GM15510 (cell line): ENCODE results near the gene CADM1.

Experiments
- POLR2A ChIP-seq: IDR thresholded peaks from 3 replicates; pipeline ENCODE4 v1.6.1; 2011; ENCODE audit warnings: borderline replicate concordance; ENCODE audit not compliant: insufficient read length; ENCODE audit errors: extremely low read depth

CADM1 gene

GRCh38 chr11:115409691-115410220 lies 94.5 kb downstream of the CADM1 start:
- TF ChIP-seq POLR2A = no peak

GRCh38 chr11:115409116-115409670 lies 95.0 kb downstream of the CADM1 start:
- TF ChIP-seq POLR2A = no peak

DNA sequence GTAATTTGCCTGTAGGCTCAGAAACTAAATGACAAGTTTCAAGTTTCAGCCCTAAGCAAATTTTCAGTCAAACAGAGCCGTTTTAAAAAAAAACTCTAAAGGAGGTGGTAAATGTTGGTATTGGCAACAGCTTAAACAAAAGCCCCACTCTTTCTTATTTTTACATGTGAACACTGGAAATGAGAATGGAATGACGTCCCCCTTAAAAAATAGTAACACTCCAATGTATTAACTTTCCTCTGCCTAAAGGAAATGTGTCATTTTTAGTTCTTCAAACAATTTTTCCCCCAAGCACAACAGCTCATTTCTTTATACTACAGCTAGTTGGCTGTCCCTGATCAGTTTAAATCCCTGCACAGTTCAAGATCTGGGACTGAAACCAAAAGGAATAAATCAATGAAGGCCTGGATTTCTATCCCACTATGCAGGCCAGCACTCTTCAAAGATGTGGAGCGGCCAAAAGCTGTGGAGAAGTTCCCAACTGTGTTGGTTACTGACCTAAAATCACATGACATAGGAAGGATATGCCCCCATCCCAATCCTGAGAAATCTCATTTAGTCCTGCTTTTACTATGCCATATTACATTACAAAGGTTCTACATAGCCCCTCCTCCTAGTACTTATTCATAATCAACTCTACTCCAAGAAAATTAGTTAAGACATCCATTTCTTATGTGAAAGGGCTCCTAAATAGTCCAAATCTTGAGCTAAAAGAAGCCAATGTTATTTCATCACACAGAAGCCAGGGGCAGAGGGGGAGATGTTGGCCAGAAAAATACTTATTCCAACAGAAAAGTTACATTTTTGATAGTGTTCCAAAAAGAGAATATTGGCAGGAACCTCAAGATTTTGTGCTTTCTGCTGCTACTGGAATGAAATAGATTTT lies 95.9 kb downstream of the CADM1 start:
- no peak for TF ChIP-seq POLR2A

DNA sequence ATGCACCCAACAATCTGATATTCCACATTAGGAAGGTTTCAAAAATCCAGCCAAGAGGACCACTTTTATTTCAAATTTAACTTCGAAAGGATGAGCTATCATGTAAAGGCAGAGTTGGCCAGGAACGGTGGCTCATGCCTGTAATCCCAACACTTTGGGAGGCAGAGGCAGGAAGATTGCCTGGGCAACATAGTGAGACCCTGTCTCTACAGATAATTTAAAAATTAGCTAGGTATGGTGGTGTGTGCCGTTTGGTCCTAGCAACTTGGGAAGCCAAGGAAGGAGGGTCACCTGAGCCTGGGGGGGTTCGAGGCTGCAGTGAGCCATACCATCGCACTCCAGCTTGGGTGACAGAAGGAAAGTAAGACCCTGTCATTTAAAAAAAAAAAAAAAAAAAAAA lies 96.7 kb downstream of the CADM1 start:
- TF ChIP-seq POLR2A = no peak

DNA sequence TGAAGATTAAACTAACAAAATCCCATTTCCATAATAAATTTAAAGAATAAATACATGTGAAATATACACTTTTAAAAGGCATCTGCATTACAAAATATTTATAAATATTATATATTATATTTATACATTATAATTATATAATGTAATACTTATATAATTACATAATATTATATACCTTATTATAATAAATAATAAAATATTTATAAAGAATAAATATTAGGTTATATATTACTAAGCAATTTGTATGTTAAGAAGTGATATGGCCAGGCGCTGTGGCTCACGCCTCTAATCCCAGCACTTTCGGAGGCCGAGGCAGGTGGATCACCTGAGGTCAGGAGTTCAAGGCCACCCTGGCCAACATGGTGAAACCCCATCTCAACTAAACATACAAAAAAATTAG lies 97.8 kb downstream of the CADM1 start:
- no peak for TF ChIP-seq POLR2A

GRCh38 chr11:115398333-115399080 lies 105.7 kb downstream of the CADM1 start:
- TF ChIP-seq POLR2A = no peak

- no peak for TF ChIP-seq POLR2A
Observed at GRCh38 chr11:115396533-115396932, 107.7 kb downstream of the CADM1 start.

- TF ChIP-seq POLR2A = no peak
Observed at GRCh38 chr11:115393950-115394349, 110.3 kb downstream of the CADM1 start.

DNA sequence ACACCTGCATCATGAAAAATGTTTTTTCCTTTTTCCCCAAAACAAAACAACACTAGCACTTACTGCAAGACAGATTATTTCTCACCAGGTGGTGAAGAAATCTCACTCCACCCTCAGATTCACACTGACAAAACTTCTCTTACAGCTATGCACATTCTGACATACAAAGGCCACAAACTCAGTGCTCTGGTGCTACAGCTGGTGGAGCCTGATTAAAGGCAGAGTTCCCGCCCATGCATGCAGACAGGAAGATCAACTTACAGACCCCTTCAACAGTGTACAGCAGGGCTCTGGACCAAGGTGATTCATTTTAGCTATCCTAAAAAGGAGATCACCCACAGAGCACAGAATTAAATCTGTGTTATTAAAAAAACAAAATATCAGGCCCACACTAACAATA lies 112.6 kb downstream of the CADM1 start:
- TF ChIP-seq POLR2A = no peak

- no peak for TF ChIP-seq POLR2A
Observed at GRCh38 chr11:115391160-115391559, 113.1 kb downstream of the CADM1 start.

- TF ChIP-seq POLR2A = no peak
Observed at GRCh38 chr11:115390441-115390840, 113.8 kb downstream of the CADM1 start.

GRCh38 chr11:115389790-115390189 lies 114.4 kb downstream of the CADM1 start:
- TF ChIP-seq POLR2A = no peak

DNA sequence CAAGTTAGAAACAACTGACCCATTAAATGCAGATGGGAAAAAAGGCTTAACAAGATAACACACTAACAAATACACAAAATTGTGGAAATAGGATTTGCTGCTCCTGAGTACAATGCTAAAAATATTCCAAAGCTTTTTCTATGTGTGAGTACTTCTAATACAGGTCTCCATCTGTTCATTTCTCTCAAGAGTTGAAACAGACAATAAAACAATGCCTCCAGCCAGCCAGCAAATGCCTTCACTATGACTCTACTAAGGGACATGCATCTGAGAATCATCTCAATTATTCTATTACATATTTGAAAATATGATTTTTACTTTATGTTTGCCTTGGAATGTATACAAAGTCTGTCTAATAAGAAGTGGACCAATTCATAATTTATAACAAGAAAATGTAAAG lies 119.0 kb downstream of the CADM1 start:
- no peak for TF ChIP-seq POLR2A

DNA sequence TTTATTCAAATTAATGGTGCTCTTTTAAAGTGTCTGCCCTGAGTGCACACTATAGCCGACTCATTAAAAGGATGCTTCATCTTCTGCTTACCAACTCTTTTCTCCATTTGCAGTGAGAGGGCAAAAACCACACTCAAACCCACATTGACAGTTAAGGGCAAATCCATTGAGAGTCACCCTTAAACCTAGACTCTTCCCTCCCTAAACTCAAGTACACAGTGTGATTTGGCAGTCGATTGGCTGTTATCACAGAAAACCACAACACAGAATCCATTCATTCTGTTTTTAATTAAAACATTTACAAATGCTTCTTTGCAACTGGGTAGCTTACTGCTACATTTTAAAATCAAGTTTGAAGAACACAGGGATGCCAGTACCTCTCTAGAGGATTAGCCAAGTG lies 120.0 kb downstream of the CADM1 start:
- no peak for TF ChIP-seq POLR2A

DNA sequence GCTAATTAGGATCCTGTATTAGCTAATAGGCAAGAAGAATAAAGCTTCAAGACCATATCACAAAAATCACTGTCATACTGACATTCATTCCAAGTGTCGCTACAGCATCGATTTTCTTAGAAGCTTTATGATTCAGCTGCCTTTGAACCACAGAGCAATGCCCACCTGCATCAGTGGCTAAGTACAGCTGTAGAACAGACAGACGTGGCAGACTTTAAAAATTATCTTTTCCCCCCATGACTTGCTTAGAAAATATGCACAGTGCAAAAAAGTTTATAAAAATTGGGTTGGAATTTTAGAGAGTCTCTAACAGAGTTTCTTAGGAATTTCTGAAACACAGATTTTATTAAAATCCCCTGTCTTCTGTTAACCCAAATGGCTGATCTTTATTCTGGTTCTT lies 120.8 kb downstream of the CADM1 start:
- no peak for TF ChIP-seq POLR2A
